GM12878 (cell line): ENCODE data around the gene WIPF2. TPM values are rescaled to one million over a fixed set of nuclear protein-coding genes. Genes with fewer than 3 reads are reported as not detected.
A peak's percentile ranks its signal among the peaks of the same experiment; 100 is the strongest.
"Not testable (repeated sequence)": the region's sequence is repeated elsewhere in the genome, so short reads cannot be mapped to it uniquely, and the experiment has no call there.

Source experiments
- ATAC-seq: fragments of 200-7000 bp; cut with Tn5 transposase; 3 replicates; pipeline ENCODE4 v1.9.1; 2020; ENCODE audit warnings: mild to moderate bottlenecking, moderate library complexity
- BruUV-seq: library from RNA; stranded (reverse); fragments of 400-500 nt; replicated peaks from 2 replicates; lab custom pipeline; 2021; lab: Mats Ljungman, UMichigan
- CTCF ChIA-PET: fragments of 300-600 bp; sonication (Branson Sonifier 250); formaldehyde crosslinking; extraction: SDS; loops from one replicate; lab custom pipeline; 2021; ENCODE audit warnings: inconsistent platforms; lab: Yijun Ruan, JAX
- POLR2A ChIA-PET: fragments of 350-600 bp; formaldehyde crosslinking; extraction: SDS; loops from one replicate; lab custom pipeline; 2021; ENCODE audit warnings: inconsistent platforms; lab: Charles Lee
- RAD21 ChIA-PET: fragments of 300-600 bp; sonication (Branson Sonifier 250); formaldehyde crosslinking; loops from one replicate; lab custom pipeline; 2023; ENCODE audit warnings: antibody characterized with exemption; ENCODE audit not compliant: unreplicated experiment; lab: Charles Lee
- SMC1A ChIA-PET: fragments of 300-600 bp; sonication (Branson Sonifier 250); formaldehyde crosslinking; loops from one replicate; lab custom pipeline; 2023; ENCODE audit not compliant: unreplicated experiment, uncharacterized antibody; lab: Charles Lee
- DNase-seq: peaks from one replicate; pipeline ENCODE4 v3.0.0-alpha.2; 2011; ENCODE audit warnings: low read depth, low spot score
- FAIRE-seq: peaks from 3 replicates; lab custom pipeline; 2011; peaks lifted over from hg19 to GRCh38; lab: Jason Lieb, UNC
- H2AFZ ChIP-seq: 2 replicates; pipeline ENCODE4 v1.6.0; 2011; ENCODE audit warnings: low read depth, low read length, control low read depth; ENCODE audit not compliant: control insufficient read depth
- H3K27ac ChIP-seq: 2 replicates; pipeline ENCODE4 v1.5.1; 2011; ENCODE audit warnings: control low read depth; ENCODE audit not compliant: control insufficient read depth, insufficient read depth
- H3K27me3 ChIP-seq, 2 experiments: replicated peaks in 1 of 2; 2 replicates each; pipeline versions ENCODE4 v1.6.0 to v1.6.1; 2011; ENCODE audit warnings: low read length in 1 of 2; ENCODE audit not compliant: control insufficient read depth in 2 of 2, insufficient read depth in 2 of 2
- H3K36me3 ChIP-seq, 2 experiments: 2 replicates each; pipeline ENCODE4 v1.5.1; 2011; ENCODE audit warnings: low read length in 1 of 2; ENCODE audit not compliant: control insufficient read depth in 2 of 2, insufficient read depth in 2 of 2
- H3K4me1 ChIP-seq: 2 replicates; pipeline ENCODE4 v1.6.1; 2011; ENCODE audit warnings: mild to moderate bottlenecking, low read length, moderate library complexity, mixed read lengths; ENCODE audit not compliant: control insufficient read depth, insufficient read depth
- H3K4me2 ChIP-seq: 2 replicates; pipeline ENCODE4 v1.6.0; 2011; ENCODE audit warnings: control low read depth; ENCODE audit not compliant: control insufficient read depth, insufficient read depth
- H3K4me3 ChIP-seq: fragments of 200-600 bp; sonication (generic); 2 replicates; pipeline ENCODE4 v1.5.1; 2016
- H3K79me2 ChIP-seq: 2 replicates; pipeline ENCODE4 v1.6.0; 2011; ENCODE audit warnings: low read length; ENCODE audit not compliant: control insufficient read depth, insufficient read depth
- H3K9ac ChIP-seq: 2 replicates; pipeline ENCODE4 v1.8.0; 2011; ENCODE audit warnings: low read length, control low read depth, mixed read lengths; ENCODE audit not compliant: control insufficient read depth, insufficient read depth
- H3K9me3 ChIP-seq: replicated peaks from 3 replicates; pipeline ENCODE4 v1.5.1; 2011; ENCODE audit warnings: mild to moderate bottlenecking, low read length; ENCODE audit not compliant: control insufficient read depth, insufficient read depth
- H4K20me1 ChIP-seq: 2 replicates; pipeline ENCODE4 v1.6.0; 2011; ENCODE audit not compliant: control insufficient read depth, insufficient read depth
- ELK1 ChIP-seq: IDR thresholded peaks from 2 replicates; pipeline ENCODE4 v1.6.1; 2012; ENCODE audit warnings: low read depth, low read length, improper control_type of control experiment
- NFYB ChIP-seq: IDR thresholded peaks from 2 replicates; pipeline ENCODE4 v1.6.1; 2011; ENCODE audit warnings: low read depth, mild to moderate bottlenecking, low read length, improper control_type of control experiment, moderate library complexity; ENCODE audit not compliant: insufficient read depth
- SMAD1 ChIP-seq: fragments of 450-650 bp; IDR thresholded peaks from 2 replicates; pipeline ENCODE4 v1.6.1; 2018; ENCODE audit warnings: mild to moderate bottlenecking, low read depth; ENCODE audit not compliant: partially characterized antibody
- ZNF592 ChIP-seq: fragments of 450-650 bp; IDR thresholded peaks from 2 replicates; pipeline ENCODE4 v1.6.1; 2017; ENCODE audit warnings: mild to moderate bottlenecking, moderate library complexity
- WGBS: methylation state at CpG from one replicate; pipeline ENCODE4 v1.1.6; 2016; ENCODE audit warnings: low lambda C conversion rate; ENCODE audit not compliant: insufficient replicate concordance, insufficient coverage; ENCODE audit errors: missing lambda C conversion rate; 5-methylcytosine and 5-hydroxymethylcytosine counted together
- in situ Hi-C: fragments of 300-500 bp; cut with MboI; formaldehyde crosslinking; loops from 9 replicates; pipeline ENCODE4 v1.14.3; 2018; ENCODE audit warnings: mixed read lengths
- intact Hi-C: fragments of 100-400 bp; cut with micrococcal nuclease; formaldehyde crosslinking; loops from one replicate; pipeline ENCODE4 v1.14.2; 2022; ENCODE audit not compliant: unreplicated experiment
- polyA plus RNA-seq, 11 experiments: library from polyadenylated mRNA; depleted of rRNA in 4 of 11; unstranded in 6 of 11; stranded (reverse) in 5 of 11; fragments of >200 nt; fragmentation: Nextera tagmentation in 4 of 11; fragmentation: Illumina TruSeq in 1 of 11; extraction: Ambion mirVana in 4 of 11; extraction: Trizol in 1 of 11; gene quantifications; 1 replicate in 1 of 11; 2 replicates in 10 of 11; pipeline versions ENCODE4 v1.2.1 to v1.2.3, GENCODE V29; 2011 to 2016; ENCODE audit warnings: inconsistent platforms in 2 of 11, missing spikeins in 2 of 11, low read depth in 1 of 11
- total RNA-seq, 4 experiments: library from RNA; depleted of rRNA in 3 of 4; stranded (reverse); fragments of >200 nt in 3 of 4; fragmentation: Illumina TruSeq in 1 of 4; extraction: Trizol in 1 of 4; gene quantifications; 2 replicates each; pipeline versions ENCODE4 v1.2.1 to v1.2.3, GENCODE V29; 2013 to 2021

WIPF2 gene
- total and polyA plus RNA-seq, 10 of the 15 experiments (the other 5 are each of a cell fraction or from before 2014, with no cell fraction given), result 4.2 to 20.8 (median 7.1) TPM

- no peak for TF ChIP-seq ZNF592
- TF ChIP-seq SMAD1, result no peak
- no peak for TF ChIP-seq ELK1
These were observed 21.6 kb upstream of the WIPF2 start (continued) for GRCh38 chr17:40197550-40197949.

GRCh38 chr17:40197965-40198456 lies 21.1 kb upstream of the WIPF2 start:
- RAD21 ChIA-PET, result interaction anchor here (0.7 to 3.3 kb wide), 8 partner anchors 13 to 185 kb away, joined by 3 to 19 read pairs (median 3); no protein-coding TSS in a partner anchor
- H3K4me3 ChIP-seq, H3K27ac ChIP-seq, in situ Hi-C loops, H3K36me3 ChIP-seq, FAIRE-seq, H4K20me1 ChIP-seq, BruUV-seq, intact Hi-C loops, H3K79me2 ChIP-seq, ATAC-seq, H3K9ac ChIP-seq, H3K27me3 ChIP-seq, DNase-seq, H3K4me2 ChIP-seq, H3K9me3 ChIP-seq, H2AFZ ChIP-seq: not testable (repeated sequence)
- POLR2A ChIA-PET, result interaction anchor here (0.7 to 1.6 kb wide), 3 partner anchors 20 to 91 kb away, joined by 3 to 15 read pairs (median 3); partner anchors contain the start of gene WIPF2
- SMC1A ChIA-PET, result interaction anchor here (0.8 to 5.6 kb wide), 5 partner anchors 23 to 97 kb away, joined by 4 to 30 read pairs (median 4); partner anchors contain the start of gene CDC6
- peaks cover 15% of the 10 kb centered on the region for H3K4me1 ChIP-seq
- 78% methylated on average over 8 of the region's 8 CpGs for WGBS
- CTCF ChIA-PET, result interaction anchor here (1.1 to 9.4 kb wide), 9 partner anchors 11 to 157 kb away, joined by 3 to 186 read pairs (median 5); partner anchors contain the start of genes CDC6 and WIPF2
- peak; percentile 71 for TF ChIP-seq NFYB
- TF ChIP-seq, all 136 proteins: peak for 1; not testable (repeated sequence) for 135
